Measurements from ENCODE around the gene MPZ.
A peak's percentile ranks its signal among the peaks of the same experiment; 100 is the strongest.
"Not testable (repeated sequence)": the region's sequence is repeated elsewhere in the genome, so short reads cannot be mapped to it uniquely, and the experiment has no call there.

The MPZ gene

DNA sequence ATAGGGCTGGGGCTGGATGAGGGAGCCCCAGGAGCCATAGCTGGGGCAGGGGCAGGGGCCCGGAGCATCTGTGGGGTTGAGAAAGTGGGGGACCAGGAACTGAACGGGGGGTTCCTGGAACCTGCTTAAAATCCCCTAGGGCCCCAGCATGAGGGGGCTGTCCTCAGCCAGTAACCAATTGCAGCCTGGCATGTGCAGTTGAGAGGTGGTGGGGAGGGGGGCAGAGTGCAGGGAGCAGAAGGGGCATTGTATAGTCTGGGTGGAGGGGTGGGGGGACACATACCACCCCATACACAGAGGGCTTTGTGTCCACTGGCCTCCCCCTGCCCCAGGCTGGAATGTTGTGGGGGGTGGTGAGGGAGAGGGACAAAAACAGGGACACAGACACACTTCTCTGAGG lies at the start of gene MPZ:
MPZ (minus strand) TSS at position 101 of the 400 bp plus-strand sequence; CDS start at position 38, 63 bp downstream.
- no peak for DNase-seq

DNA sequence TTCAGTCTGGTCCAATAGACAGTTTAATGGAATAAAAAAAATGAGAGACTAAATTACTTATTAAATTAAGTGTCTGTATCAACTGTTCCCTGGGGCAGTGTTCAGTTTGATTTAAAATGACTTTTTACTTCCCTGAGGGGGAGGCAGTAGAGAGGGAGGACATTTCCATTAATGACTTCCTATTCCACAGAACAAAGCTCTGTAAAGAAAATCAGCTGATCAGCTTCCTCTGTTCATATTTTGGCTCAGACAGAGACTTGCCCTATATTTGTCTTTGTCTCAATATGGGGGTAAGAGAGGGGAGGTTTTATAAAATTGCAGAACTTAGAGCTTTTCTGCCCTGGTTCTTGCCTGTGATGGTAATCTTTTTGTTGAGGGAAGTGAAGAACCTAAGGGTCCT lies 49.5 kb upstream of the MPZ start:
- no peak for DNase-seq

GRCh38 chr1:161357073-161357472 lies 47.3 kb upstream of the MPZ start:
- no peak for DNase-seq

DNA sequence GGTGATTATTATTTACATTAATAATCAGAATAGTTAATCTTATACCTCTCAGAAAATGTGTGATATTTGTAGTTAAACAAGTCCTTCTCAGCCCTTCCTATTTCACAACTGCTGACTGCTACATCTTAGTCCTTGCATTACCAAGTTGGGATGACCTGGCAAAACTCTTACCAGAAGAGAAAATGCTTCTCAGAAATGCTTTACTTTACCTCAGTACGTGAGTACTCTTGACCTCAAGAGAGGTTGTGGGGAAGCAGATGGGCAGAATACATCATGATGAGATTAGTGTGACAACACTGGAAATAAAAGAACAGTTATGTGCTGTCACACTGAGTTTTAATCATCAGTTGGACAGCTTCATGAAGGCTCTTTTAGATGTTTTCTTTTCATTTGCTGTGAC lies 41.7 kb upstream of the MPZ start:
- no peak for DNase-seq

- DNase-seq: no peak
Observed at GRCh38 chr1:161350671-161351070, 40.9 kb upstream of the MPZ start.

DNA sequence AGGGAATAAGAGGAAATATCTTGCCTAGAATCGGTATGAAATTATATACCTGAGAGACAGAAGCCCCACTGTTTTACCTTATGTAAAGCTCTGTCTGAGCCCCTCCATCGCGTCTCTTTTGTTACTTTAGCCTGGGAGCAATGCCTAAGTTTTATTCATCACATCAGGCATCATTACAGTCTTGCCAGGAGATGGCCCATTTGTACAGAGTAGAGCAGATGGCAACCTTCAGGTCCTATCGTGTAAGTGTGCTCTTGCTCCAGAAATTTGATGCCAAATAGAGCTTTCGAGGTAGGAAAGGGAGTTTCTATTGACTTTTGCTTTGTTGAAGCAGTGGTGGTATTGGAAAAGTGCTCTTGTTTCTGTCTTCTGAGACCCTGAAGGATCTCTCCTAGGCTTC lies 33.1 kb upstream of the MPZ start:
- no peak for DNase-seq

DNA sequence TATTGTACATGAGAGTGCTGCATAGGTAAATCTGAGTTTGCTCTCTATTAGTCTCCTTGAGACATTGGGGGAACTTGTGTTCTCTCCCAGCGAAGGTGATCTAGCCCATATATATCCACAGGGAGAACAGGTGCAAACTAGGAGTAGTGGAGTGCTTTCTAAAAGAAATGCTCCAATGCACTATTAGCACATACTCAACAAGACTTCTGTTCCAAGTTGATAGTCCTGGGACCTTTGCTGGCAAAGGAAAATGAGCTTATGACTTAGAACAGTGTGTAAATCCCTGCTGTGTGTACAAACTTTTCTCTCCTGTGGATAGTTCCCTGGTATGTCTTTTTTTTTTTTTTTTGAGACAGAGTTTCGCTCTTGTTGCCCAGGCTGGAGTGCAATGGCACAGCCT lies 32.4 kb upstream of the MPZ start:
- no peak for DNase-seq

DNA sequence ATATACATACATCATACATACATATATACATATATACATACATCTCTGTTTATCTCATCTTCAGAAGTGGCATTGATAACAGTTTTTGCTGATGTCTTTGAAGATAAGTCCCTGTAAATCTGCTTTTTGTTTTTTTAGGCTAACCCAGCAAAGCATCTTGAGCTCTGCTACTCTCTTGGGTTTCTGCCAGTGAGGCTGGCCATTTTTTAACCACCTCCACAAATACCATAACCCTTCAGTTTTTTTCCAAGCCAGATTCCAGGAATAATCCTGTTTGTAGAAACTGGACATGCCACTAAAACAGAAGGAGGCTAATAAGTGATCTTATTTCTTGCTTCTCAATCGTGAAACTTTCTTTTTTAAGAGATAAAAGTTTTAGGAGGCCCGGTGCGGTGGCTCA lies 26.0 kb upstream of the MPZ start:
- DNase-seq: no peak

DNA sequence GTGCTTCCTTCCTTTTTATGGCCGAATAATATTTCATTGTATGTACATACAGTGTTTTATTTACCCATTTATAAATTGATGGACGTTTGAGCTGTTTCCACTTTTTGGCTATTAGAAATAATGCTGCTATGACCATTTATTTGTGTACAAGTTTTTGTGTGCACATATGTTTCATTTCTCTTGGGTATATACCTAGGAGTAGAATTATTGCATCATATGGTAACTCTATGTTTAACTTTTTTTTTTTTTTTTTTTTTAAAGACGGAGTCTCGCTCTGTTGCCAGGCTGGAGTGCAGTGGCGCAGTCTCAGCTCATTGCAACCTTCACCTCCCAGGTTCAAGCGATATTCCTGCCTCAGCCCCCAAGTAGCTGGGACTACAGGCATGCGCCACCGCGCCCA lies 23.4 kb upstream of the MPZ start:
- no peak for DNase-seq

DNA sequence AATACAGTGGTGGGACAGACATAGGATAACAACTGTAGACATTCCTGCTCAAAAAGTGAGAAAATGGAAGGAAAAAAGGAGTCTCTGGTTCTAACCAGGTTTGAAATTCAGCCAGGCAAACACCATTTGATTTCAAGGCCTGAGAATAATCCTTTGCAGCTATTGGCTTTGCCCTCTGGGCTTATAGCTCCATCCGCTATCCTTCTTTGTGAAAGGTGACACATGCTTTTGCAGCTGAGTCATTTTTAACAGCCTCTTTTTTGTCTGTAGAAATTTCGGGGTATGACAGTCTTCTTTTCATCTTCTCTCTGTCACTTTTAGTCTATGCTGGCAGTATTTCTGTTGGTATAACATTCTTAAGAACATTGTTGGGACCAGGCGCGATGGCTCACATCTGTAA lies 20.6 kb upstream of the MPZ start:
- DNase-seq: no peak

- DNase-seq: no peak
Observed at GRCh38 chr1:161324020-161324419, 14.3 kb upstream of the MPZ start.

DNA sequence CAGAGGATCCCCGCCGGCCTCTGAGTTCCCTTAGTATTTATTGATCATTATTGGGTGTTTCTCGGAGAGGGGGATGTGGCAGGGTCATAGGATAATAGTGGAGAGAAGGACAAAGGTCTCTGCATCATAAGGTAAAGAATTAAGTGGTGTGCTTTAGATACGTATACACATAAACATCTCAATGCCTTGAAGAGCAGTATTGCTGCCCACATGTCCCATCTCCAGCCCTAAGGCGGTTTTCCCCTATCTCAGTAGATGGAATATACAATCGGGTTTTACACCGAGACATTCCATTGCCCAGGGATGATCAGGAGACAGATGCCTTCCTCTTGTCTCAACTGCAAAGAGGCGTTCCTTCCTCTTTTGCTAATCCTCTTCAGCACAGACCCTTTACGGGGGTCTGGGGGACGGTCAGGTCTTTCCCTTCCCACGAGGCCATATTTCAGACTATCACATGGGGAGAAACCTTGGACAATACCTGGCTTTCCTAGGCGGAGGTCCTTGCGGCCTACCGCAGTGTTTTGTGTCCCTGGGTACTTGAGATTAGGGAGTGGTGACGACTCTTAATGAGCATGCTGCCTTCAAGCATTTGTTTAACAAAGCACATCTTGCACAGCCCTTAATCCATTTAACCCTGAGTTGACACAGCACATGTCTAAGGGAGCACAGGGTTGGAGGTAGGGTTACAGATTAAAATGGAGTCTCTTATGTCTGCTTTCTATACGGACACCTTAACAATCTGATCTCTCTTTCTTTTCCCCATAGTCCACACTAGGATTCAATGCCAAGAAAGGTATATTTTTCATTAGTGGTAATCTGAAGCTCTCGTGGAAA lies 6.3 kb upstream of the MPZ start:
- DNase-seq: not testable (repeated sequence)

DNA sequence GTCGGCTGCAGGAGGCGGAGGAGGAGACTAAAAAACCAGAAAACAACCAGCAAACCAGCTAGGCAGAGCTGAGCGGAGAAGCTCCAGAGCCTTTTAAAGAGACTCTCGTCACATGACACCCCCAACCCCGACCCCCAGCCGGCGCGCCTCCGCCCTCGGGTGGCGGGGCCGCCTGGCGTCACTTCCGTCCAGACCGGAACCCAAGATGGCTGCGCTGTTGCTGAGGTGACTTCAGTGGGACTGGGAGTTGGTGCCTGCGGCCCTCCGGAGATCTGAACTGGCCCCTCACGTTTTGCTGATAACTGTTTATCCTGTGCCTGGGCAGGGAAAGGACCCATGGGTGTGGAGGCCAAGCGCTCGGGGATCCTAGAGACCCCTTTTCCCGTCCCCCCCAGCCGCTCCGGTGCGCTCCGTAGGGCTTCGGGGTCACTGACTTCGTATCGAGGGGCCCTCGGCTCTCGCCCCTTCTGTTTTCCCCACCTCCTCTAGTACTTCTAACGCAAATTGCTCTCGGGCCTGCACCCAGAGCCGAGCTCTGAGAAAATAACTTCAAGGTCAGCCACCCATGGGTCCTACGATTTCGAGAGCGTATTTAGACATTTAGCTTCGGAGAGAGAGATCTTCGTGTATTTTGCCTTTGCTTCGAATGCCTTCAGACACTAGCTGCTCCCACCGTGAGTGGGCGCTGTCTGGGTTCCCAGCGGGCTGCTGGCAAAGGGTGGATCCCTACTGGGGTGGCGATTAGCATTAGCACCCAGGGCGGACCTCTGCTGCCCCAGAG lies 4.6 kb upstream of the MPZ start, which contains the start of gene SDHC:
SDHC (plus strand) TSS at position 181 of the 781 bp plus-strand sequence; CDS start at position 206, 25 bp downstream.
- peak; percentile 51 for DNase-seq

GRCh38 chr1:161313554-161314200 lies 3.9 kb upstream of the MPZ start:
- DNase-seq: no peak

GRCh38 chr1:161311595-161312181 lies 1.9 kb upstream of the MPZ start:
- no peak for DNase-seq

- DNase-seq: no peak
Observed at GRCh38 chr1:161307892-161308638, 1.7 kb downstream of the MPZ start.

- no peak for DNase-seq
Observed at GRCh38 chr1:161307230-161307768, 2.5 kb downstream of the MPZ start.

- peak; percentile 30 for DNase-seq
Observed at GRCh38 chr1:161305867-161306519, 3.8 kb downstream of the MPZ start.

- no peak for DNase-seq
Observed at GRCh38 chr1:161304927-161305866, 4.6 kb downstream of the MPZ start.

DNA sequence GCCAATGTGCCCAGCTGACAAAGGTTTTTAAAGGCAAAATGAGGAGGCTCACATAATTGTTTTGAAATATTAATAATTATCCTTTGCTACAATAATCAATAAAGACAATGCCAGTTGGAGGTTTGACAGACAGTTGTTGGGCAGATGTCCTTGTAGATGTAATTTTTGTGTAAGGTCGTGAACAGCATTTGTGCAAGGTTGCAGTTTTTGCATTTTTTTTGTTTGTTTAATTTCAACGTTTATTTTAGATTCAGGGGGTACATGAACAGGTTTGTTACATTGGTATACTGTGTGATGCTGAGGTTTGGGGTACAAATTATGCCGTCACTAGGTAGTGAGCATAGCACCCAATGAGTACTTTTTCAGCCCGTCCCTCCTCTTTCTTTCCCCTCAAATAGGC lies 9.3 kb downstream of the MPZ start:
- no peak for DNase-seq

Data from NCI-H2081 treated with DMSO at 0.1 percent for 48 hours (cell line).